ENCODE data around the gene B4GALNT1. TPM values are rescaled to one million over a fixed set of nuclear protein-coding genes. Genes with fewer than 3 reads are reported as not detected.

B4GALNT1 gene
- total and polyA plus RNA-seq, 9 of the 15 experiments (the other 6 are each of a cell fraction or from before 2014, with no cell fraction given): 1.0 to 32.2 (median 9.8) TPM

- TF ChIP-seq YY1 (IDR thresholded peaks at IDR 0.05; ENCODE audit: borderline replicate concordance in 1 of 3, control insufficient read depth in 1 of 3, extremely low read depth in 1 of 3, insufficient read depth in 3 of 3, insufficient read length in 1 of 3, insufficient replicate concordance in 2 of 3, low read depth in 1 of 3, low read length in 2 of 3): no peak
- no peak for TF ChIP-seq ZBTB49 (CRISPR knock-in tag; IDR thresholded peaks at IDR 0.05; ENCODE audit: borderline replicate concordance)
- TF ChIP-seq ZBTB43 (CRISPR knock-in tag; IDR thresholded peaks at IDR 0.05): no peak
- TF ChIP-seq ZNF316 (IDR thresholded peaks at IDR 0.05): no peak
- no peak for TF ChIP-seq SRSF9 (IDR thresholded peaks at IDR 0.05; ENCODE audit: borderline replicate concordance, low read depth, low read length)
- TF ChIP-seq MIER1 (IDR thresholded peaks at IDR 0.05; ENCODE audit: low read depth): no peak
- no peak for TF ChIP-seq TSHZ1 (CRISPR knock-in tag; IDR thresholded peaks at IDR 0.05)
- TF ChIP-seq CTBP1 (IDR thresholded peaks at IDR 0.05; ENCODE audit: borderline replicate concordance): peak; percentile 36; the same call in 1 of the 2 replicates
- TF ChIP-seq BMI1 (IDR thresholded peaks at IDR 0.05; ENCODE audit: low read length): no peak
- TF ChIP-seq BCLAF1 (IDR thresholded peaks at IDR 0.05; ENCODE audit: borderline replicate concordance in 1 of 2, control insufficient read depth in 1 of 2, low read depth in 2 of 2, low read length in 1 of 2): no peak
- TF ChIP-seq DNMT1 (IDR thresholded peaks at IDR 0.05): no peak
- no peak for TF ChIP-seq SP2 (IDR thresholded peaks at IDR 0.05; ENCODE audit: extremely low read depth, low read depth, low read length, poor library complexity, severe bottlenecking)
- TF ChIP-seq CBFA2T3 (IDR thresholded peaks at IDR 0.05): peak; percentile 74
These were observed 7.4 kb upstream of the B4GALNT1 start (continued) for GRCh38 chr12:57640175-57641042.
